Hepatic stellate cell (primary cell): ENCODE results near the gene RBMS2.
A peak's percentile ranks its signal among the peaks of the same experiment; 100 is the strongest.
"Not testable (repeated sequence)": the region's sequence is repeated elsewhere in the genome, so short reads cannot be mapped to it uniquely, and the experiment has no call there.

Experiments used
- DNase-seq: peaks from one replicate; pipeline ENCODE4 v3.0.0; 2011; ENCODE audit warnings: low spot score

The RBMS2 gene

DNA sequence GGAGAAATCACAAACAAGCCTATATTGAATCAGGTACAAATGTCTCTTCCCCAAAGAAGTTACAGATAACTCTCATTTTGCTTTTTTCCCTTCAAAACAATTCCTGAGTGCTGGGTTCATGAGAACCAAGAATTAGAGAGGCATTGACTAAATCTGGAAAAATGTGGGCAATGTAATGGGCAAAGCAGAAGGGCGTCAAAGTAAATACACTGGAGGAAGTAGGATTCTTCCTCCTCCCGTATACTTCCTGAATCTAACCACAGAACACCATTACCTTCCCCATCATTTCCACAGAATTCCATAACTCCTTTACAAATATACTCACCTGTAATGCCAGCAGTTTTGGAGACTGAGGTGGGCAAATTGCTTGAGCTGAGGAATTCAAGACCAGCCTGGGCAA, 3.0 kb upstream of the RBMS2 start:
- no peak for DNase-seq

DNA sequence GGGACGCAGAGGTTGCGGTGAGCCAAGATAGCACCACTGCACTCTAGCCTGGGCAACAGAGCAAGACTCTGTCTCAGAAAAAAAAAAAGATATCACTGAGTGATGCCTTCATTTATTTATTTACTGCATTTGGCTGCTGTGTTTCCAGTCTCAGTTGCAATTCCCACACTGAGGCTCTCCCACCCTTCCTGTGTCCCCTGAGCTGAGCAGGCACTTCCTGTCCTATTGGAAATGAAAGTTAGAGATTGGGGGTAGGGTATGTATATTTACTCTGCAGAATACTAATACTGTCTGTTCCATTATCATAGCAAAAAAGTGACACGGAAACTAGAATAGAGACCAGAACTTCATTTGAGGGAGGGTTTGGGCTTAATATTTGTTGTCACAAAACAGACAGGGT, 1.6 kb upstream of the RBMS2 start:
- DNase-seq, result no peak

DNA sequence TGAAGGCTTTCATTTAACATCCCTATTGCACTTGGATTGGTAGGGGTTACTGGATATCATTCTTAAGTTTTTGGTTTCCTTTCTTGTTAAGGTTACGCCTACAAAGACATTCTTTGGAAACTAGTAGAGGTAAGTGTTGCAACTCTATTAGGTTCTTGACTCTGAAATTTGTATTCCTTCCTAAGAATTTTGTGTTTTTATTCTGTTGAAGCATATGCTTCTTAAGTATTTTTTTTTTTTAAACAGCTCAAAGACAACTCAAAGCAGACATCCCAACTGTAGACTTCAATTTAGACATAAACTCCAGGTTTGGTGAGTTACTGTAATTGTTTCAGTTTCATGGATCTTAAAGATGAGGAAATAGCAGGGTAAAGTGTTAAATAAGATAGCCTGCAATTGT, 1.1 kb upstream of the RBMS2 start:
- no peak for DNase-seq

DNA sequence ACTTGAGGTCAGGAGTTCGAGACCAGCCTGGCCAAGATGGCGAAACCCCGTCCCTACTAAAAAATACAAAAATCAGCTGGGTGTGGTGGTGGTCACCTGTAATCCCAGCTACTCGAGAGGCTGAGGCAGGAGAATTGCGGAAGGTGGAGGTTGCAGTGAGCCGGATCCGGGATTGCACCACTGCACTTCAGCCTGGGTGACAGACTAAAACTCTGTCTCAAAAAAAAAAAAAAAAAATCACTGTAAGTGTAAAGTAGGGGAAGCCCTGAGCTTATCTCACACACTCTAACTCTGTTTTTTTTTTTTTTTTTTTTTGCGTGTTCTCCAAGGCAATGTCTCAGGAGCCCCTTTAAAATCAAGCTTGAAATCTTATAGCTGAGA, 421 bp upstream of the RBMS2 start:
- no peak for DNase-seq

DNA sequence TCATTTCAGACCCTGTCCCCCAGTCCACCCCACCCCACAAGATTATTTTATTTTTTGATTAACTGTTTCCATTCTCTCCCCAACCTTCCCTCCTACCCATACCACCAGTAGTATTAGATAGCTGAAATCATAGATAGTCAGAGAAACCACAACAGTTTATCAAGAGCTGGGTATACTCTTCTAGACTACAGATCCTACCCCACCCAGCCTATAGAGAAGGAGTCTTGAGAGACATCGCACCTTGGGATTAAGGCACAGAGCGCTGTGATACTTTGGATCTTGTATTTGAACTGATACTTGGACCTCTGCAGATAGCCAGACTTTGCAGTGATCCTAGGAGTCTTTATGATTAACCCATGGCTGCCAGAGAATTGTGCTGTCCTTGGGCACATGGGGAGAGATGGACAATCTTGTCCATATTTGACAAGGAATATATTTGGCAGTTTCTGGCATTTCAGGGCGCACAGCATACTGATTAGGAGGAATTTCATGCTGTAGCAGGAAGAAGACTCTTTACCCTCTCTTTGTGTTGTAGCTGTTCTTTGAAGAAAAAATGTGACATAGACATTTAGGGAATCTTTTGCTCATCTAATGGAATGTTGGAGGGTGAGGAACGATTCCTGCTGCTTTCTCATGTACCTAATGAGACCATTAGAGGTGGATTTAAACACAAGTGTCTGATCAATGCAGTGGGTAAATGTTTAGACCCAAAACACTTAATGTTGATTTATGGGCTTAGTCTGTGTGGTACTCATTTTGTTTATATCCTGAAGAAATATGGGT, 982 bp downstream of the RBMS2 start:
- no peak for DNase-seq

DNA sequence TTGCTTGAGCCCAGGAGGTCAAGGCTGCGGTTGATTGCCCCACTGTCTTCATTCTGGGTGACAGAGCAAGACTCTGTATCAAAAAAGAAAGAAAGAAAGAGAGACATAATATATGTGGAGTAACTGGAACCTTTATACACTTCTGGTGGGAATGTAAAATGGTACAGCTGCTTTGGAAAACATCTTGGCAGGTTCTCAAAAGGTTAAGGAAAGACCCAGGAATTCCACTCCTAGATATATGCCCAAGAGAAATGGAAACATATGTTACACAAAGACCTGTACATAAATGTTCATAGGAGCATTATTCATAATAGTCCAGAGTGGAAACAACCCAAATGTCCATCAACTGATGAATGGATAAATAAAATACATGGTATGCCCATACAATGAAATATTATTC, 7.2 kb downstream of the RBMS2 start:
- DNase-seq, result no peak

DNA sequence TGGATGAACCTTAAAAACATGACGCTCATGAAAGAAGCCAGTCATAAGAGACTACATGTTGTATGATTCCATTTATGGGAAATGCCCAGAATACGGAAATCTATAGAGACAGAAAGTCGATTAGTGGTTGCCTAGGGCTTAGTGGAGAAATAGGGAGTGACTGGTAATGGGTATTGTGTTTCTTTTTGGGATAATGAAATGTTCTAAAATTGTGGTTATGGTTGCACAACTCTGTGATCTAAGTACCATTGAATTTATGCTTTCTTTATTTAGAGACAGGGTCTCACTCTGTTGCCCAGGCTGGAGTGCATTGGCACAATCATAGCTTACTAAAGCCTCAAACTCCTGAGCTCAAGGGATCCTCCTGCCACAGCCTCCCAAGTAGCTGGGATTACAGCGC, 8.0 kb downstream of the RBMS2 start:
- DNase-seq, result no peak

DNA sequence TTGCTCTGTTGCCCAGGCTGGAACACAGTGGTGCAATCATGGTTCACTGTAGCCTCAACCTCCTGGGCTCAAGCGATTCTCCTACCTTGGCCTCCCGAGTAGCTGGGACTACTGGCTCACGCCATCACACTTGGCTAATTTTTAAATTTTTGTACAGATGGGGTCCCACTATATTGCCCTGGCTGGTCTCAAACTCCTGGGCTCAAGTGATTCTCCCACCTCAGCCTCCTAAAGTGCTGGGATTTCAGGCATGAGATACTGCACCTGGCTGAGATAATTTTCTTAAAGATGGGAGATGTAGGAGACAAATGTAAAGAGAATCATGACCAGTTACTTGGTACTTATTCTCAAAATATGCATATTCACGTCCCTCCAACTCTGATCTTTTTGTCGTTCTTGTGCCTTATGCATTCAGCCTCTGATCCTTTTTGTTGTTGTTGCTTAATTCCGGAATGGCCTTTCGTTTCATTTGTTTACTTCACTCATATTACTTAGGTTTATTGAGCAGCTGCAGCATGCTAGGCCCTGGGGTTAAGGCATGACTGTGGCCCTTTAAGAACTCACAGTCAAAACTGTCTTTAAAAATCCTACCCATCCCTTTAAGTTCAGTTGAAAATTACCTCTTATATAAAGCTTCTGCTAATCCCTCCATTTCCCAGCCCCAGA, 8.9 kb downstream of the RBMS2 start:
- no peak for DNase-seq

DNA sequence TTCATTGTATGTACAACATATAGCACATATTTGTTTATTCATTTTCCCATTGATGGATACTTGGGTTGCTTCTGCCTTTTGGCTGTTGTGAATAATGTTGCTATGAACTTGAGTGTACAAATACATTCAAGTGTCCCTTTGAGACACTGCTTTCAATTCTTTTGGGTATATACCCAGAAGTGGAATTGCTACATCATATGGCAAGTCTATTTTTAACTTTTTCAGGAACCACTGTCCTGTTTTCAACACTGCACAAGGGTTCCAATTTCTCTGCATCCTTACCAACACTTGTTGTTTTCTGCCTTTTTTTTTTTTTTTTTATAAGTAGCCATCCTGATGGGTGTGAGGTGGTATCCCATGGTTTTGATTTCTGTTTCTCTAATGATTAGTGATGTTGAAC, 15.9 kb downstream of the RBMS2 start:
- DNase-seq, result no peak

DNA sequence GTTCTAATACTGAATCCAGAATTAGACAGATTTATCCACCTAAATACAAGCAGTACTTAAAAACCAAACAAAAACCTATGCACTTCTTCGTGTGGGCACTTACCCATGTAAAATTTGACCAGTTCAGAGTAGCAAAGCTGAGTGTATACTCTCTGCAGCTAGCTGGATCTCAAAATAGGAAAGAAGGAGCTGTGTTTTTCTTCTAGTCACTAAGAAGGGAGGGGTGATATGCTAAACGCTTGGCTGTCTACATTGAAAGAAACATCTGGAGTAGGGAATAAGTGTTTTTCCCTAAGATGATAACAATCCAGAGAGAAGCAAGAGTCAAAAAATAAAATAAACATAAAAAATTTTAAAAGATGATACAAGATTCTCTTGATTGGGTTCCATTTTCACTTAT, 20.0 kb downstream of the RBMS2 start:
- DNase-seq, result no peak

DNA sequence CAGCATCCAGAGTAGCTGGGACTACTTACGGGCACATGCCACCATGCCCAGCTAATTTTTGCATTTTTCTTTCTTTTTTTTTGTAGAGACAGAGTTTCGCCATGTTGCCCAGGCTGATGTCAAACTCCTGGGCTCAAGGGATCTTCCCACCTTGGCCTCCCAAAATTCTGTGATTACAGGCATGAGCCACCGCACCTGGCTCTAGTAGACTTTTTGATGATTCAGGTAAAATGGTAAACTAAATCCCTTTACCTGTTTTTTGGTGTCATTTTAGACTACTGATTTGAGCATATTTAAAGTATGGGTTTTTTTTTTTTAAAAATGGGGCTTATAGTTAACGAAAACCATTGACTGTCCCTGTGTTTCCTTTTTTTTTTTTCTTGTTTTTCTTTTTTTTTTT, 20.5 kb downstream of the RBMS2 start:
- DNase-seq, result no peak

DNA sequence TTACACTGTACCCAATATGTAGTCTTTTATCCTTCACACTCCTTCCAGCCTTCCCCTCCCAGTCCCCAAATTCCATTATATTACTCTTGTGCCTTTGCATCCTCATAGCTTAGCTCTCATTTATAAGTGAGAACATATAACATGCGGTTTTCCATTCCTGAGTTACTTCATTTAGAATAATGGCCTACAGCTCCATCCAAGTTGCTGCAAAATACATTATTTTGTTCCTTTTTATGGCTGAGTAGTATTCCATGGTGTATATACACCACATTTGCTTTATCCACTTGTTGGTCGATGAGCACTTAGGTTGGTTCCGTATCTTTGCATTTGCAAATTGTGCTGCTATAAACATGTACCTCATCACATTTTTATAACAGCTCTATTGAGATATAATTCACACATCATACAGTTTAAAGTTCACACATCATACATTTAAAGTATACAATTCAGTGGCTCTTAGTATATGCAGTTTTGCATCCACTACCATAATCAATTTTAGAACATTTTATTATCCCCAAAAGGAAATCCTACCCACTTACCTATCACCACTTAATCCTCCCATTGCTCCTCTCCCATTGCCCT, 23.5 kb downstream of the RBMS2 start:
- DNase-seq, result no peak

DNA sequence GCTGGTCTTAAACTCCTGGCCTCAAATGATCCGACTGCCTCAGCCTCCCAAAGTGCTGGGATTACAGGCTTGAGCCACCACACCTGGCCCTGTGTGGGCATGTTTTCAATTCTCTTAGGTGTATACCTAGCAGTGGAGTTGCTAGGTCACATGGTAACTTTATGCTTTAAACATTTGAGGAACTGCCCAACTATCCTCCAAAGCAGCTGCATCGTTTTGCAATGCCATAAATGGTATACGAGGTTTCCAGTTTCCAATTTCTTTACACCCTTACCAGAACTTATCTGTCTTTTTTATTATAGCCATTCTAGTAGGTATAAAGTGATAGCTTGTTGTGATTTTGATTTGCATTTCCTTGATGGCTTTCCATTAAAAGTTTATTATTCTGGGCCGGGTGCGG, 25.1 kb downstream of the RBMS2 start:
- DNase-seq, result no peak

DNA sequence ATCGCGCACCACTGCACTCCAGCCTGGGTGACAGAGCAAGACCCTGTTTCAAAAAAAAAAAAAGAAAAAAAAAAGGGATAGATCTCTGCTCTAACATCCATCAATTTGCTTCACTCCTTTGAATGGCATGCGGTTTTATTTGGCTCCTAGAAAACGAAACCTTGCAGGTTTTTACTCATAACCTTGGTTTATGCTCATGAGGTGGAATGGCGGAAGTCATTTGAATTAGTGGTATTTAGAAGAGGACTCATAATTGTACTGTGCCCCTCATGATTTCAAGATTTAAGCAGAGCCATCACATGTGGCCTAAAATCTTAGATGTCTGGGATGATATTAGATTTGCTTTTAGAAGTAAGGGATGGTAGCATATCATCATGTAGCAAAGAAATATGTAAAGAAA, 29.4 kb downstream of the RBMS2 start:
- DNase-seq, result no peak

DNA sequence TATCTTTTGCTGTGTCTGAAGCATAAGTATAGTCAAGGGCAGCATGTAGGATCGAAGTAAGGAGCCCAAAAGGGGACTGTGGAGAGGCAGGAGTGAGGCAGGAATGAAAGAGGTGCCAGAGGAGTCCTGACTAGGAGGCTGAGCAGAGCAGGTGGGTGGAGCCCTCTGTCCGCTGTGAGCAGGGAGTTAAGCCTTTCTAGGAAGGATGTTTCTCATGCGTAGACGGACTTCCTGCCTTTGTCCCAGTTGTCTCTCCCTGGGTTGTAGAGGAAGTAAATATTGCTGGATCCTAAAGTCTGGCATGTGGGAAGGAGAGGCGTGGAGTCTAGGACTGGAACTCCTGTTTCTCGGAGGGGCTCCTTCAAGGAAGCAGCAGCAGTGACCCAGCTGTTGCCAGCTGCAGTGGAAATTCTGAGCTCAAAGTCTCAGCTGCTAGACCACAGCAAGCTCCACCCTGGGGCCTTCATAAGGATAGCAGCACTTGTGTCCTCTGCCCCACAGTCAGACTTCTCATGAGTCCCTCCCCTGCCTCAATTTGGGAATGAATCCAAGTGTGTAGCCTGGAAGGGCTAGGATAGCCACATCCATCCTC, 44.0 kb downstream of the RBMS2 start:
- peak; percentile 61 for DNase-seq

DNA sequence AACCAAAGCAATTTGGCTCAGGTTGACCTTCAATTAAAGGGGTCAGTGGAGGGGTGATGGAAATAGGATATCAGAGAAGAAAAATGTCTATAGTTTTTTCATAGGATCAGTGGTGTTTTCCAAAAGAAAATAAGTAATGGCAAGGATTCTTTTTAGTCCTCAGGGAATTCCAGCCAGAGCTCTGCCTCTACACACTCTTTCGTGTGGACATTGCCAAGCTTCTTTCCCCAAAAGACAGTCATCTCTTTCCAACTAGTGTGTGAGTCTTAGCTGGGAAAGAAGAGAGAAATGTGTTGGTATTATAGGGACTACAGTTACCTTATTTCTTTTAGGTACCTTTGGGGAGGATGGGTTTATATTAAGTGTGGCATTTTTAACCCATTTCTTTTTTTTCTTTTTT, 46.5 kb downstream of the RBMS2 start:
- no peak for DNase-seq

DNA sequence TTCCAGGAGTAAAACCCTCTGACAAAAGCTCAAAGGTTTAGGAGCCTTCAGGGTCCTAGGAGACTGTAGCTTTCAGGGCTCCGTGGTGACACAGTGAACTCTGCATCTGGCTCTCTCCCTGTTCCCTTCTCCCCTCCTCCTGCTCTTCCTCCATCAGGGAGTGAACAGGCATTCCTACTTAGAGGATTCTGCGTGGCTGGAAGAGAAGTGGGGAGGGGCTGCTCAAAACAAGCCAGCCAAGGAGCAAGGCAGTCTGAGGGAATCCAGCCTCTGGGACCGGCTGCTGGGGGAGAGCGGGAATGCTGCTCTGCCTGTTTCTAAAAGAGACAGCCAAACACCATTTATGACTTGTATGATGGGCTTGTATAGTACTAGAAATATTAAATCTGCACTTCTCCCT, 49.5 kb downstream of the RBMS2 start:
- DNase-seq, result no peak

DNA sequence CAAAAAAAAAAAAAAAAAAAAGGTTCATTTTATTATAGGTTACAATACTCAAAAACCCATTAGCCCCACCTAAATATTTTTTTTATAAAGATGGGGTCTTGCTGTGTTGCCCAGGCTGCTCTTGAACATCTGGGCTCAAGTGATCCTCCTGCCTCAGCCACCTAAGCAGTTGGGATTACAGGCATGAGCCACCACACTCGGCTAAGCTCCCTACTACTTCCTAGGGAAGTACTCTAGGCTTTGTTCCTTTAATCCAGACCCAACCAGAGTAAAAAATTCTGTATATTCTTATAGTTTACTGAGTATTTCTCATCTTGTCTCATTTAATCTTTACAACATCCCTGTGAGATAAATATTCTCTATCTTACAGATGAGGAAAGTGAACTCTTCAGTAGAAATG, 50.7 kb downstream of the RBMS2 start:
- no peak for DNase-seq

DNA sequence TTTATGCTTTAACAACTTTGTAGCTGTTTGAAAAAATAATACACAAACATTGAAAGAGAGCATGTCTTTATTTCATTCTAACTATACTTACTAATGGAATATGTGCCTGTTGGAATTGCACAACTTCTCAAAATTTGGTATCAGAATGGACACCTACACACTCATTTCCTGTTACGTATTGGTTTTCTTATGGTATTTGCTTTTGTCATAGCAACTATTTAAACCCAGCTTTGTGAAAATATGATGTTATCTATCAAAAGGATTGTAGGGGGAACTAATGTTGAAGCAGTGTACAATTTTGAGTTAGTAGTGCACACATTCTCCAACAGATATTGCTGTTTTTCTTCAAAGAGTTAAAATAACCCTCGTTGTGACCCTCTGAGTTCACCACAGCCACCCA, 52.6 kb downstream of the RBMS2 start:
- DNase-seq, result no peak

DNA sequence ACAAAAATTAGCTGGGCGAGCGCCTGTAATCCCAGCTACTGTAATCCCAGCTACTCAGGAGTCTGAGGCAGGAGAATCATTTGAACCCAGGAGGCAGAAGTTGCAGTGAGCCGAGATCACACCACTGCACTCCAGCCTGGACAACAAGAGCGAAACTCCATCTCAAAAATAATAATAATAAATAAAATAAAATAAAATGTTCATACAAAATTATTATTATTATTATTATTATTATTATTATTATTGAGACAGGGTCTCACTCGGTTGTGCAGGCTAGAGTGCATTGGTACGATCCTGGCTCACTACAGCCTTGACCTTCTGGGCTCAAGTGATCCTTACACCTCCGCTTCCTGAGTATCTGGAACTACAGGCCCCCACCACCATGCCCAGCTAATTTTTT, 55.6 kb downstream of the RBMS2 start:
- not testable (repeated sequence) for DNase-seq

DNA sequence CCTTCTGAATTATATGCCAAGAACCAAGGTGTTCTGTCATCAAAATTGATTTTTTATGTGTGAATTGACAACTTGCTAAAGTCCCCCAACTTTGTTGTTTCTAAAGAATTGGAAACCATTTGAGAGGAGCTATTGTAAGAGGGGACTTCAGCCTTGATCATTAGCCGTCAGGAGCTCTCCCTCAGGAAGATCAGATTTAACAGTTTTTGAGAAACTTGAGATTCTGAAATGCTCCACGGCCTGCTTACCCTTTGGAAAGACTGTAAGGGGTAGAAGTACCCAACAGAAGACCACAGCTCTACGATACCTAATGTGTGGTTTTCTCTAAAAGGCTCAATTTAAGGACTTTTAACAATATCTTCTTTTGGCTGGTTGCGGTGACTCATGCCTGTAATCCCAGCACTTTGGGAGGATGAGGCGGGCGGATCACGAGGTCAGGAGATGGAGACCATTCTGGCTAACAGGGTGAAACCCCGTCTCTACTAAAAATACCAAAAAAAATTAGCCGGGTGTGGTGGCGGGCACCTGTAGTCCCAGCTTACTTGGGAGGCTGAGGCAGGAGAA, 57.4 kb downstream of the RBMS2 start:
- DNase-seq, result no peak

DNA sequence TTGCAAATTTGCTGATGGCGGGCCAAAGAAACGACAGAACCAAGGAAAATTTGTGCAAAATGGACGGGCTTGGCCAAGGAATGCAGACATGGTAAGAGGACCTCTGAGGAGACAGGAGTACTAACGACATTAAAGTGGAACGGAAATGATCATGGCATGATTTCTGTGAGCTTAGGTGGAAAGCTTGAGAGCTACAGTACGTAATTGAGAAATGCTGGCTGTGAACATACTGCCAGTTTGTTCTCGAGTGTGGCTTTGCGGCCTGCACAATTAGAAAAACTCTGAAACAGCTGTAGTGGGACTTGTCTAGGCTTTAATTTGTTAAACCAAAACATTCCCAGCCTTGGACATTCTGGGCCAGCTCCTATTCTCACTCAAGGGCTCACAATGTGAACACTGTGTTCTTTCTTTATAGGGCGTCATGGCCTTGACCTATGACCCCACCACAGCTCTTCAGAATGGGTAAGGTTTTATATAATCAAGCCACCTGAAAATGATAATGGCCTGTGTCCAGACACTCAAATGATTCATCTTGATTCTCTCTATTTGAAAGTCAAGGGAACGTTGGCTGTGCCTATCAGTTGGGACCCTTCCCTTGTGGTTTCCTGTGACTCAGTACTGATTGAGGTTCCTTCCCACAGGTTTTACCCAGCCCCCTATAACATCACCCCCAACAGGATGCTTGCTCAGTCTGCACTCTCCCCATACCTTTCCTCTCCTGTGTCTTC, 60.0 kb downstream of the RBMS2 start:
- DNase-seq, result no peak
